Measurements from ENCODE around the gene FTO.

DNA sequence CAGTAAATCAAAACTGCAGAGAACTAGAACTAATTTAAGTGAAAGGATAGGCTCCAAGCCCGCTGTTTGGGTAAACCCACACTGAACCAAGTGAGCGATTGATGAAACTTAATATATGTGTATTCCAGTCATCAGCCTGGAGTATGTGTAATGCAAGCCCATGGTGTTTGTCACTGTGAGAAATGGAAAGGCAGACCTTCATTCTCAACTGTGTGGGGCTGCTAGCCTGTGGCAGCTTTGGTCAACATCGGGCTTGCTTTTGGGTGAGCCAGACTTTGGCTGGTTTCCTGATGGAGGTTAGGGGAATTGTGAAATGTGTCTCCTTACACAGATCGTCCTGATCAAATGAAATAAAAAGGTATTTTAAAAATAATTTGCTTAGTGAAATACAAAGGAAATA, 302.7 kb downstream of the FTO start:
- TF ChIP-seq, protein P1, sequence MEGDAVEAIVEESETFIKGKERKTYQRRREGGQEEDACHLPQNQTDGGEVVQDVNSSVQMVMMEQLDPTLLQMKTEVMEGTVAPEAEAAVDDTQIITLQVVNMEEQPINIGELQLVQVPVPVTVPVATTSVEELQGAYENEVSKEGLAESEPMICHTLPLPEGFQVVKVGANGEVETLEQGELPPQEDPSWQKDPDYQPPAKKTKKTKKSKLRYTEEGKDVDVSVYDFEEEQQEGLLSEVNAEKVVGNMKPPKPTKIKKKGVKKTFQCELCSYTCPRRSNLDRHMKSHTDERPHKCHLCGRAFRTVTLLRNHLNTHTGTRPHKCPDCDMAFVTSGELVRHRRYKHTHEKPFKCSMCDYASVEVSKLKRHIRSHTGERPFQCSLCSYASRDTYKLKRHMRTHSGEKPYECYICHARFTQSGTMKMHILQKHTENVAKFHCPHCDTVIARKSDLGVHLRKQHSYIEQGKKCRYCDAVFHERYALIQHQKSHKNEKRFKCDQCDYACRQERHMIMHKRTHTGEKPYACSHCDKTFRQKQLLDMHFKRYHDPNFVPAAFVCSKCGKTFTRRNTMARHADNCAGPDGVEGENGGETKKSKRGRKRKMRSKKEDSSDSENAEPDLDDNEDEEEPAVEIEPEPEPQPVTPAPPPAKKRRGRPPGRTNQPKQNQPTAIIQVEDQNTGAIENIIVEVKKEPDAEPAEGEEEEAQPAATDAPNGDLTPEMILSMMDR (IDR thresholded peaks at IDR 0.05 in 4 of 5, conservative IDR thresholded peaks at IDR 0.05 in 1 of 5), result no peak
- no peak for TF ChIP-seq POLR2A (IDR thresholded peaks at IDR 0.05)

All from gastrocnemius medialis (tissue), 4 donors.